ENCODE measurements around the gene GDPD4.

GDPD4 gene

DNA sequence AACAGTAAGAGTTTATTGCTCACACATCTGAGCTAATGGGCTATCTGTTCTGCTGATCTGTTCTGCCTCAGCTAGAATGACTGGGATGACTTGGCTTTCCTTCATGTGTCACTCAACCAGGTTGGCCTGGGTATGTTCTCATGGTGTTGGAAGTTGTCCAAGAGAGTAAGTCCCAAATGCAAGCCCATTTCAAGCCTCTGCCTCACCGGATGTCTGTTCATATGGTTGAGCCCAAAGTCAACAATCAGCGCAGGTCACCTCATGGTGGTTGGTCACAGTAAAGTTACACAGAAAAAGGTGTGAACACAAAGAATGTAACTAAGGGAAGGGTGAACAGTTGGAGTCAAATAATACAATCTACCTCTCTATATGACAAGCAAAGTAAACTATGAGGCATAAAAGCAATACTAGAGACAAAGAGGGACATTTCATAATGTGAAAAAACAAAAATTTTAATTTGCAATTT is 1.9 kb downstream of the GDPD4 start:
- peak; percentile 25 for DNase-seq (ENCODE audit: low read depth)

DNA sequence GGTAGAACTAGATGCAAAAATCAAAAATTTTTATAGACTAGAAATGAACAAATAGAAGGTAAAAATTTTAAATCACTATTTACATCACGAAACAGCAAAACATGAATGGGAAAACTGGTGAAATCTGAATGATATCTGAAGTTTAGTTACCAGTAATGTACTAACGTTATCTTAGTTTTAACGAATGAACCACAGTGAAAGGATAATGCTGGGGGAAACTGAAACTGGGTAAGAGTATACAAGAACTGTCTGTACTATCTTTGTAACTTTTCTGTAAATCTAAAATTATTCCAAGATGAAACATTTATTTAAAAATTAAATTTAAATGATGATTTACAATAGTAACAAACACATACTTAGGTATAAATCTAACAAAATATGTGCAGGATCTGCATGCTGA is 7.4 kb downstream of the GDPD4 start:
- DNase-seq (ENCODE audit: low read depth) = no peak

DNA sequence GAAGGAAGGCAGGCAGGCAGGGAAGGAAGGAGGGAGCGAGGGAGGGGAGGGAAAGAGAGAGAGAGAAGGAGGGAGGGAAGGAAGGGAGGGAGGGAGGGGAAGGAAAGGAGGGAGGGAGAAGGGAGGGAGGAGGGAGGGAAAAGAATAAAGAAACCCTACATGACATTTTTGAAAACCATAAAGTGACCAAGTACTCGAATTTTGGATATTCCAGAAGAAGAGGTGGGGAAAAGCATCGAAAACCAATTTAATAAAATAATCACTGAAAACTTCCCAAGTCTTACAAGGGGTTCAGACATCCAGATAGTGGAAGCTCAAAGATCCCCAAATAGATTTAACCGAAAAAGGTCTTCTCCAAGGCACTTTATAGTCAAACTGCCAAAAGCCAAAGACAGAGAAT is 11.7 kb downstream of the GDPD4 start:
- DNase-seq (ENCODE audit: low read depth) = no peak

DNA sequence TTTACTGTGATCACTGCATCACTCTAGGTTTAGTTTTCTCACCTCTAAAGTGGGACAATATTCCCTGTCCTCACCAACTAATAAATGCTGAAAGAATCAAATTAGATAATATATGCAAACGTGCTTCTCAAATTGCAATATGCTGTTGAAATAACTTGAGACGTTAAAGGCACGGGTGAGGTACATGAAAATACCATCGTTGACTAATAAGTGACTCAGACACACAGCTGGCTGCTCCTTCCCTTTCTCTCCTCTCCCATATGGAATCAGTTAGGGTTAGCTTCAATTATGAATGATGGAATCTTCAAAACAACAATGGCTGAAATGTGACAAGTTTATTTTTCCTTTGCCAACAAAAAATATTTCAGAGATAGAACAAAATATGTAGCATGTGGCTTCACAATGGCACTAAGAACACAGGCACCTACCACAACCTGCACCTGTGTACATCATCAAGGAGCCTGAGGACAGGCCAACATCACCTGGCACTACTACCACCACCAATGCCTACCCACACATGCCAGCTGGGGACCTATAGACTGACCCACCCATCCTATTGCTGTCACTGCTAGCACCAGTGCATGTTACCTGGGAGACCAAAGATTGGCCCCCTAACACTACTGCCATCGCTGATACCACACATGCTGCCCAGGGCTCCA is 13.7 kb downstream of the GDPD4 start:
- peak; percentile 94 for DNase-seq (ENCODE audit: low read depth)

DNA sequence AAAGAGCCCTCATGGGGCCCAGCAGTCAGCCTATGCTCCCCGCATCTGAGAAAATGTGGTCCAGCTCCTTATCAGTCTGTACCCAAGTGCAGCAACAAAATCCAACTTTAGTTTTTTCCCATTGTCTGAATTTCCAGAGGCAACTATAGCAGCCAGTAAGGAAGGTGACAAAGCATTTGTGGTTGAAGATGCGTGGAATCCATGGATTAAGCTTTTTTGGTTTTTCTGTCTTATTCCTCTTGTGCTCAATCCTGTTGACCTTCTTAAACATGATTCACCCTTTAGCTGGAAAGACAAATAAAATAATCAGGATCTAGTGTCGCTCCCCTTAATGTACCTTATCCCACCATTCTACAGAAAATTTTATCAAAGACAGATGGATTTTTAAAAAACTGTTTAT is 14.3 kb downstream of the GDPD4 start:
- DNase-seq (ENCODE audit: low read depth) = peak; percentile 30

DNA sequence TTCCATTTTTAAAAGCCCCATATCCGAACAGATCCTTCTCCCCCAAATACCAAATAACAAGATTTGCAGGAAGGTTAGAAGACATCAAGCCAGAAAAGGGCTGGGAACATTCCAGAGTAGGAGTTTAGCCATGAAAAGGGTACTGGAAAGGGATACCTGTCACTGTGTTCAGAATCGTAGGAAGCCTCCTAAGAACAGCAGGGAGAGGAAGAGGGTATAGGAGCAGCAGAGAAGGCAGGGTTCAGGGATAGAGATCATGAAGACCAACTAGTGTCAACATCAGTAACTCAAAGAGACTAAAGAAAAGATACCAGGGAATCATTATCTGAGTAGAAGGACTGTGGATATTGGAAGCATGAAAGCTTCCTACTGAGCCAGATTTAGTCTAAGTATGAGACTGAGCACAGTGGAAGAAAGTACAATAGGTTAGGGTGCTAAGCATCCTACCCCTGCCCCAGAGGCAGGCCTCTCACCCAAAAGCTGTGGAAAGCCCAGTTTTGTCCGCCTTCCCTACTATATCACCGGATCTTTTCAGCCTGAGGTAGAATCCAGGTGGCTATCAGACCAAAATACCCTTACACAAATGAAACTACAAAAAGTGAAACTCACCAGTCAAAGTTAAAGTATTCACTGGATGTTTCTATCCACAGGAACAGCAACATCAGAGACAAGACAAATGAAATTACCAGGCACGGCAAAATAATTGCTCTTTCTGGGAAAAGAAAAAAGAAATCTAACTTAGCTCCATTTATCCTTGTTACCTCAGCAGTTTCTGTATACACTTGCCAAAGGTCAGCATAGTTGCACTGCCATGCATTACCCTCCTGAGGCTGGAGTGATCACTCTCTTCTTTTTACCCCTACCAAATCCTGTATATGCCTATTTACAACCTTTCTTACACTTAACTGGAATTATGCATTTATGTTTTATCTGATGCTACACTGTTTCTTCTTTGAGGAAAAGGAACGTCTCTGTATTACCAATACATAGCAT is 16.7 kb downstream of the GDPD4 start:
- DNase-seq (ENCODE audit: low read depth) = no peak

DNA sequence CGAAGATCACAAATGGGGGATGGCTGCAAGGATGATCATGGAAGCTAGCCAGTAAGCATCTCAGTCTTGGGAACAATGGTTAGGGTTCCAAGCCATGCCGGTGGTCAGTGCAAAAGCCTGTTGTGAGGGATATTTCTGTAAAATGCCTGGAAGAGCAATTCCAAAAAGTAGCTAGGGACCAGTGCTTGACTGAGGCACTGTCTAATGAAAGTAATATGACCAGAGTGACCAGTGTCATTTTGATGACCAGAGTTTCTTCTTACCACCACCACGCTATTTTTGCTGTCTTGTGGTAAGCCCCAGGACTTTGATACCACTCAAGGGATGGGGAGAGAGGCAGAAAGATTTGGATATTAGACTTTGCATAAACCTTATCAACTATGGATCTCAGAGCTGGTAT is 18.4 kb downstream of the GDPD4 start:
- peak; percentile 6 for DNase-seq (ENCODE audit: low read depth)

DNA sequence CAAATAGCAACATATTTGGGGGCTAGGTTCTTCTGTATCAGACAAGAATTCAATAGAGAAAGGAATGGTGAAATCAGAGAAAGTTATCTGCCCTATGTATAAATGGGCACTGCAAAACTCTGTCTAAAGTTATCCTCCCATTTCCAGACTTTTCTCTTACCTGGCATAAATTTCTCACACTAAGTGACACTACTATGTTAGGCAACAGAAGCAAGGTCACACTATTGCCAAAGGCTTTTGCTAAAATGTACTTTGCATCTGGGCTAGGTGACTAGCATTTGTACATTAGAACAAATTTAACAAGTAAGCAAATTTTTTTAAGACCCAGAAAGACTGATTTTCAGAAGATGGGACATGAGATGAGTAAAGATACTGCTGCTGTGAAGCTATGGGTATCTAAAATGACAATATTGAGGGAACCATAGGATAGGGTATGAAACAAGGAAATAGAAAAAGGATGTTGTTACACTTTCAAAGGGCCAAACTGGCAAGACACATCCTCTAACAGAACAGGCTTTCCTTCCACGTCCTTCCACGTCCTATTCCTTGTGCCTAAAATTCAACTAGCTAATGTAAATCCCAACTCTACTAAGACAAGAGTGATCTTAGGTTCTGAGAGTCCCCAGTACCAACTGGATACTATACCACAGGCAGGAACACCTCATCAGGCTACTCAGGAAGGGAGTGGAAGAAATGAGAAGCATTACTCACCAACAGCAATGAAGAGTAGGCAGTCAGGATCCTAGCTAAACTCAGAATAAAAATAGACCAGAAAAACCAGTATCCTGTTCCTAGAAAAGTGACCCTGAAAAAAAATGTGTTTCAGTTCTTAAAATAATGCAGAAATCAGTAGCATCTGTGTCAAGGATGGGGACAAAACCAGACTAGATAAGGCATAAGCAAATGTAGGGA is 22.6 kb downstream of the GDPD4 start:
- peak; percentile 59 for DNase-seq (ENCODE audit: low read depth)

DNA sequence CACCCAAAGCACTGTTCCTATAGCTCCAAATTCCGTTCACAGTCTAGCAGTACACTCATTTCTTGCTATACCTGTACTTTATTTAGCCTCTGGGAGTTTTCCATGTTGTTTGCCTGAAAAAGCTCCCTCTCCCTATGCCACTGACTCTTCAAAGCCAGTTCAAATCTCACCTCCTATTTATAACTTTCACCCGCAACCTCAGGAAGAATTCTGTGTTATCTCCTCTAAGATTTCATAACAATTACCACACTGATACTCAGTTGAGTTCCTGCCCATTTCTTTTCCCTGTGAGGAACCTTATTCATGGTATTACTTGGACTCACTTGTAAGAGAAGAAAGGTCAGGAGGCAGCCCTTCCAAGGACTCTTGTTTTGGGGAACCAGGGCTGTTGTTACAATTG is 25.2 kb downstream of the GDPD4 start:
- no peak for DNase-seq (ENCODE audit: low read depth)

DNA sequence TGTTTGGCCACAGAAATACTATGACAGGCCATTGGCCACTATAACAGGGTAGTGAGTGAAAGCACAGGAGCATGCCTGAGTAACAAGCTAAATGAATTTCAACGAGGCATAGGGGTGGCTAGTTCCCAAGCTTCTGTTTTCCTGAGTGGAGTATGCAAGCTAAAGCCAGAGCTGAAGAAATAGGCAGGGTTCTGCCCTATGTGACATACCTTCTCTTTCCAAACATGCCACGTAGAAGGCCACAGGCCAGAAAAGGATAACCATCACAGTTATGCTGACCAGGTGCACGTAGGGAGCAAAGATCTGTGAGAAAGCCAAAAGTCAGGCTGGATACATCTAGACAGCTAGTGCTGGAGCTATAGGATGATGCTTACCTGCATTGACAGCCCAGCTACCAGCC is 30.6 kb downstream of the GDPD4 start:
- no peak for DNase-seq (ENCODE audit: low read depth)

DNA sequence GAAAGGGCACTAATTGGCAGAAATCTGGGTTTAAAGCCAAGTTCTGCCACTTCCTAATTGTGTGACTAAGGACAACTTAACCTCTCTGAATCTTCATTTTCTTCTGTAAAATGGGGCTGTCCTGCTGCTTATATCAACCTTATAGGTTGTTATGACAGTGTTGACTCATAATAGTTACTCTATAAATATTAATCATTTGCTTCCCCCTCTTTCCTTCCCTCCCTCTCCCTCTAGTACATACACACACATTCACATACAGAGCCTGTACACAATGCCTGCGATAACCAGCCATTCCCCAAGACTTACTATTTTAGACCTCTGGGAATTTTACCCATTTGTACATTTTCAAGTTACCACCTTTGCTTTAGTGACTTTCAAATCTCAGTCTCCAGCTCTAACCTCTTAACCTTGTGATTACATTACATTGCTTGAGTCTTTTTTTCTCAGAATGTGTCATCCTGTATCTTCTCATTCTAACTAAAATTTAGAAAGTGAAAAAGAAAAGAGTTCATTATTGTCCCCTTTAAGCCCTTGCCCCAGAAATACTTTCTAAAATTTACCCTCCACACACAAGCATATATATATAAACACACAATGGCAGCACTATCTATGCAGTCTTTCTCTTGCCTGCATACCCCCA is 31.9 kb downstream of the GDPD4 start:
- DNase-seq (ENCODE audit: low read depth) = peak; percentile 18

DNA sequence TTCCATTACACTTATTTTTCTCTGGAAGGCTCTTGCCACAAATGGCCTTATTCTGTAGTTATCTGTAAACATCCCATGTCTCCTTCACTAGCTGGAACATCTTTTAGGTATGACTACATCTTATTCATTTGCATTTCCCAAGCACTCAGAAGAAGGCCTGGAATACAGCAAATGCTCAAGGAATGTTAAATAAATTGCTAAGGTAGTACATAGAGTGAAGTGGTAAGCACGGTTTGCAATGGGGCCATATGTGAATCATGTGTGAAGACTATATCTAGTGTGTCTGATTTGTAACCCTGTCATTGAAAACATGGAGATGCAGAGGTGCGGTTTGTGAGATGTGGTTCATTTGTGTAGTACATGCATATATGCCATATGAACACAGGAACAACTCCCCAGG is 33.5 kb downstream of the GDPD4 start:
- peak; percentile 88 for DNase-seq (ENCODE audit: low read depth)

DNA sequence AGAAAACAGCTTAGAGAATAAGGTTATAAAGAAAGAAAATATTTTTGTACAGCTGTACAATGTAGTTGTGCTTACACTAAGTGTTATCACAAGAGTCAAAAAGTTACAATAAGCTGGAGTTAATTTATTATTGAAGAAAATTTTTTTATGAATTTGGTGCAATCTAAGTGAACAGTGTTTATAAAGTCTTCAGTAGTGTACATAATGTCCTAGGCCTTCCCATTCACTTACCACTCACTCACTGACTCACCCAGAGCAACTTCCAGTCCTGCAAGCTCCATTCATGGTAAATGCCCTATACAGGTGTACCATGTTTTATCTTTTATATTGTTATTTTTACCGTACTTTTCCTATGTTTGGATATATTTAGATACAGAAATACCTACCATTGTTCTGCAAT is 34.7 kb downstream of the GDPD4 start:
- no peak for DNase-seq (ENCODE audit: low read depth)

DNA sequence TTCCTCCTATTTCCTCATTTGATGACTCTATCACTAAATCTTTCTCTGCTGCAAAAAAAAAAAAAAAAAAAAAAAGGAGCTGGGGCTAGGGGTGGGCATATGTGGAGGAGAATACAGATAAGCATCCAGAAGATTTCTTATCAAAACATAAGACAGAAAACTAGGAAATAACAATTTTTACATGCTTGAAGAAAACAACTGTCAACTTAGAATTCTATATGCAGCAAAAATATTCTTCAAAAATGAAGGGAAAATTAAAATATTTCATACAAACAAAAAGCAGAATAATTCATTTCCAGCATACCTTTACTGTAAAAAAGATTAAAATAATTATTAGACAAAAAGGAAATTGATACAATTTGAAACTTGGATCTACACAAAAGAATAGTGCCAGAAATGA is 38.7 kb downstream of the GDPD4 start:
- DNase-seq (ENCODE audit: low read depth) = no peak

DNA sequence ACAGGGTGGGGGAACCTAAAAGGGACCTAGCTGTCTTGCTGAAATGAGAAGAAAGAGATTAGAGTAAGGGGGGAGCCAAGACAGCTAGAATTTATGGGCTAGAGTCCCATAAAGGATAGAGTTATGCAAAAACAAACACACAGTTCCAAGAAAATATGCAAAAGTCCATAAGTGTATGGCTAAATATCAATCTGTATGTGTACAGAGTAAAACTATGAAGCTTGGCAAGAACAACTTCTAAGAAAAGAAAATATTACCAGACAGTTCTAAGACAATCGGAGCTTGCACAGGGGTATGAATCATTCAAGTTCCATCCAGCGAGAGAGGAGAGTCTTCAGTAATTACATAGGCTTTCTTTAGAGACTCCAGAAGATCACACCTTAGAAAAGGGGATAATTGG is 41.8 kb downstream of the GDPD4 start:
- peak; percentile 76 for DNase-seq (ENCODE audit: low read depth)

DNA sequence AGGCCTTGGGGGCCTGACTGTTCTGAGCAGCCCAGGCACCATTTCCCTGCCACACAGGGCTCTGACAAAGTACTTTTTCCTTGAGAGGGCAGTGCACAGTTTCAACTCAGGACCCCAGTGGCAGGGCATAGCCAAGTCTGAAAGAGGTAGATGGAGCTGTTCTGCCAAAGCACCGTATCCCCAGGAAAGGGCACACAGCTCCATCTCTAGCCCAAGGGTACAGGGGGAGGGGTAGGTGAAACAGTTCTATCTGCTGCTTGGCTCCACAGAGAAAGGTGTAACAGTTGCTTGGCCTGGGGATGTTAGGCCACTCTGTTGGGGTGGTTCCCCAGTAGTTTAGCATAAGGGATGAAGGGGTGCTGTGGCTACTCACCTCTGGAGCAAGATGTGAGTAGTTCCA is 47.8 kb downstream of the GDPD4 start:
- no peak for DNase-seq (ENCODE audit: low read depth)

DNA sequence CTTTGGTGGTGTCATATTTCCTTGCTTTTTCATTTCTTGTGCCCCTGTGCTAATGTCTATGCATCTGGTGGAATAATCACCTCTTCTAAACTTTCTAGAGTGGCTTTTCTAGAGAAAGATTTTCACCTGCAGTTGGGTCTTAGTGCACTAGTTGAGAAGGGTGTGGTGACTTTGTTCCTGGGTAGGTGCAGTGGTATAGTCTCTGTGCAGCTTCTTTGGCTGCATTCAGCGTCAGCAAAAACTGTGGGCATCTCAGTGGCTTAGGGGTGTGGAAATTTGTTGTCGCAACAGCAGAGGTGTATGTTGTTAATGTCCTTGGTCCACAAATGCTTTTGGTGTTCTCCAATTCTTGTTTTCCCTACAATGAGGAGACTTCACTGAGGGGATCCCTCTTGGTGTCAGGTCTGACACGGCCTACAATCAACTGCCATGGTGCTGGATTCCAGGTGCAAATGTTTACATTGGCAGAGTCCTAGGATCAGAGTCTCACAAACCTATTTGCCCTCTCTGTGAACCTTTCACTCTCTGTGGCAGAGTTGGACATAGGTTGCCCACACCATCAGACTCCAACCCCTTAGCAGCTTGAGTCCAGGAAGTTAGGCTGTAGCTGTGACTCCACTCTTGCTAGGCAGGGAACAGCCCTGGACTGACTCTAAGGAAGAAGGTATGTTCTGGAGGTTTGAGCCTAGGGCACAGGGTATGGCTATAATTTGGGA is 48.8 kb downstream of the GDPD4 start:
- no peak for DNase-seq (ENCODE audit: low read depth)

DNA sequence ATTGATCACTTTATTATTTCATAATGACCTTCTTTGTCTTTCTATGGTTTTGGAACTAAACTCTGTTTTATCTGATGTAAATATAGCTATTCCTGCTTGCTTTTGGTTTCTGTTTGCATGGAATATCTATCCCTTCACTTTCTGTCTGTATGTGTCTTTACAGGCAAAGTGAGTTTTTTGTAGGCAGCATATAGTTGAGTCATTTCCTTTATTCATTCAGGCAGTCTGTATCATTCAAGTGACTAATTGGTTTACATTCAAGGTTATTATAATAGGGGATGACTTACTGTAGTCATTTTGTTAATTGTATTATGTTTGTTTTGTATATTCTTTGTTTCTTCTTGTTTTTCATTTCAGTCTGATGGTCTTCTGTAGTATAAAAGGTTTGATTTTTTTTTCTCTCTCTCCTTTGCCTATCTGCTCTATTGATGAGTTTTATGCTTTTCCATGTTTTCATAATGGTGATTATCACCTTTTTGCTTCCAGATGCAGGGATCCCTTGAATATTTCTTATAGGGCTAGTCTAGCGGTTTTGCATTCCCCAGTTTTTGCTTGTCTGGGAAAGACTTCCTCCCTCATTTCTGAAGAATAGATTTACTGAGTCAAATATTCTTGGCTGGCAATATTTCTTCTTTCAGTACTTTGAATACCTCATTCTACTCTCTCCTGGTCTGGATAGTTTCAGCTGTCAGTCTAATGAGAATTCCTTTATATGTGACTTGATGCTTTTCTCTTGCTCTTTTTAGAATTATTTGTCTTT is 50.4 kb downstream of the GDPD4 start:
- DNase-seq (ENCODE audit: low read depth) = peak; percentile 71

DNA sequence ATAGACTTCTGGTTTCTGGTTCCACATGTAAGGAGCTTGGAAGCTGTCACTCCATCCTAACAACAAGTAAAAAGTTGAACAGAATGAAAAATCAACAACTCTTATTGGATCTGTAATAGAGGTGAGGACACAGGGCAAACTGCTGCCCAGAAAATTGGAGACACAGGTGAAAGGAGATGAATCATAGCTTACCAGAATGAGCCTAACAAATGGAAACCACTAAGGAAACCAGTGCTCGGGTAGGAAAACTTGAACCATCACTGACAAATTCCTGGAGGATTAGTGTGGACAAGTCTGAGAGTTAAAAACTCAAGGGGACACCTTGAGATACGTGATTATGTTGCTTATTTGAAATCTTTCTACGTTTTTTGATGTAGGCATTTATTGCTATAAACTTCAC is 52.1 kb downstream of the GDPD4 start:
- DNase-seq (ENCODE audit: low read depth) = peak; percentile 30

DNA sequence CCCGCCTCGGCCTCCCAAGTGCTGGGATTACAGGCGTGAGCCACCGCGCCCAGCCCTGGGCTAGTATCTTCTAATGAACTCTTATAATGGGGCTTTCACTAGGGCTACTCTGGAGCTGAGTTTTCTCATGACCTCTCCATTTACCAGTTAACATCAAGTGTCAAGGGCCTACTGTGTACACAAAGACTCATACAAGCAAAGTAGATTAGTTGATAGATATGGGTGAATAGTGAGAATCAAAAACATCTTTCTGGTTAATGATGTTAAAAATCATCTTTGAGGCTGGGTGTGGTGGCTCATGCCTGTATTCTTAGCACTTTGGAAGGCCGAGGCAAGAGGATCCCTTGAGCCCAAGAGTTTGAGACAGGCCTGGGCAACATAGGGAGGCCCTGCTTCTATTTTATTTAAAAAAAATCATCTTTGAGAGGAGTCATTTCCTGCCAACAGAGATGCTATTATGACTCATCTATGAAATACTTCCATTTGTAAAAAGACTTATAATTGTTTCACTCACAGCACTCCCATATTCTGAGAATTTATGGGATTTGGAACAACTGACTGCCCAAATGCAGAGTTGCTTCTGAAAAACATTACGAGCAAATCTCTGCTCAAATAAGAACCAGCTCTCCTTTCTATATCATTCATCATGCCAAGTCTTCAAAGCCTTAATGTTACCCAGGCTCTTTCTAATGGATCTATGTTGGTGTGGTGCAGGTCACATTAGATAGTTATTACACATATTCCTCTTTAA is 57.0 kb downstream of the GDPD4 start:
- DNase-seq (ENCODE audit: low read depth) = peak; percentile 89

Measured in EH (cell line).